ENCODE results near the gene INTS2. TPM values are rescaled to one million over a fixed set of nuclear protein-coding genes. Genes with fewer than 3 reads are reported as not detected.
A peak's percentile ranks its signal among the peaks of the same experiment; 100 is the strongest.

The INTS2 gene
- polyA plus RNA-seq, 1 of the 3 experiments (the other 2 are of a cell fraction) = 6.7 TPM

DNA sequence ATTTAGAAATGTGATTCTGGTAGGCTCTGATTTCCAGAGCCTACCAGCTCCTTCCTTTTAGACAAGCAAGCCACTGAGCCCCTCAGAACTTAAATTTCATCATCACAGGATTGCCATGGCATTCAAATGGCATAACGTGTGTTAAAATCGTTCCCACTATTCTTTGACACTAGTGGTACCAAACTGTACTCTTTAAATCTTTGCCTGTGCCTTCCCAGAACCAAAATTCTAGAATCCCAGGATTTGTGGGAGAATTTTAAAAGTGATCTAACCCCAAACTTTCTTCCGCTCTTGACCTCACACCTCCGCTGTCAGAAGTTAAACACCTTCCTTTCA, 287 bp upstream of the INTS2 start:
- H3K27me3 ChIP-seq (ENCODE audit: insufficient read depth) = no peaks in the 10 kb centered on the region
- H2AFZ ChIP-seq (ENCODE audit: low read depth) = peak overlapping the region; percentile 87
- ChIA-PET CTCF (interaction anchor here (1.0 kb wide), 1 partner anchor 10 kb away, joined by 3 read pairs; no protein-coding TSS in a partner anchor), POLR2A (no interaction called here)
- no peaks in the 10 kb centered on the region for H4K20me1 ChIP-seq (ENCODE audit: insufficient read depth)
- peaks cover 14 to 20% of the 10 kb centered on the region in 2 experiments for H3K36me3 ChIP-seq (replicated peaks in 1 of 2; ENCODE audit: control insufficient read depth in 1 of 2, insufficient read depth in 2 of 2, low read length in 1 of 2)
- peaks cover 0 to 8% of the 10 kb centered on the region in 2 experiments; a peak in 2 of 4 replicates for H3K4me1 ChIP-seq (ENCODE audit: control insufficient read depth in 1 of 2, insufficient read depth in 2 of 2, low read depth in 1 of 2, low read length in 1 of 2)
- H3F3A ChIP-seq (replicated peaks; ENCODE audit: insufficient read depth) = peaks cover 5% of the 10 kb centered on the region
- no peak for DNase-seq
- 53% methylated on average over 4 of the region's 4 CpGs for WGBS (ENCODE audit: low lambda C conversion rate)
- peaks cover 26% of the 10 kb centered on the region for H3K79me2 ChIP-seq (ENCODE audit: insufficient read depth)
- H3K4me3 ChIP-seq (ENCODE audit: low read depth in 2 of 2, low read length in 1 of 2) = peak overlapping the region; percentile 80 to 82
- H3K27ac ChIP-seq (ENCODE audit: low read depth in 2 of 2, low read length in 1 of 2) = peak overlapping the region; percentile 76 to 84
- TF ChIP-seq POLR2AphosphoS5 (IDR thresholded peaks at IDR 0.05; ENCODE audit: low read depth, low read length) = 0 out of 2 replicates have a peak, but pooled peaks have one; percentile 5
- TF ChIP-seq, protein P1, sequence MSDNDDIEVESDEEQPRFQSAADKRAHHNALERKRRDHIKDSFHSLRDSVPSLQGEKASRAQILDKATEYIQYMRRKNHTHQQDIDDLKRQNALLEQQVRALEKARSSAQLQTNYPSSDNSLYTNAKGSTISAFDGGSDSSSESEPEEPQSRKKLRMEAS (IDR thresholded peaks at IDR 0.05; ENCODE audit: low read depth) = no peak
- no peak; the same call in 1 of the 2 replicates for TF ChIP-seq MXI1 (IDR thresholded peaks at IDR 0.05; ENCODE audit: low read depth, low read length)
- no peak for TF ChIP-seq FOSL2 (IDR thresholded peaks at IDR 0.05; ENCODE audit: borderline replicate concordance, low read depth)
- H3K4me2 ChIP-seq = peak overlapping the region; percentile 86
- H3K9me3 ChIP-seq = no peaks in the 10 kb centered on the region
- no peaks in the 10 kb centered on the region for H3K9me2 ChIP-seq
- peak overlapping the region; percentile 86; the same call in 1 of the 2 replicates for H3K9ac ChIP-seq

DNA sequence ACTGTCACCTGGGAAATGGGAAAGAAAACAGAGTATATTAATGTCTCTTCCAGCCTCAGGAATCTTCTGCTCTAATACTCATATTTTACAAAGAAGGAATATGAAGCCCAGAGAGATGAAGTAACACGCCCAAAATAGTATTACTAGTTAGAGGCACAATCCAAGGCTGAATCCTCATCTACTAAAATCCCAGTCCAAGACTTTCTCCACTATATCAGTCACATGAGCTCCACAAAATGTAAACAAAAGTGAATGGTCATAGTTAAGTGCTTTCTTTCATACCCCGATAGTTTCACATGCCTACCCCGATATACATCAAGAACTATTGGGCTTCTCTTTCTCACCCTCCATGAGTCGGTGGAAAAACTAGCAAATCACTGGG, 965 bp downstream of the INTS2 start:
- Histone ChIP-seq H4K20me1 (ENCODE audit: insufficient read depth) (no peaks in the 10 kb centered on the region), H3K36me3 (replicated peaks in 1 of 2; ENCODE audit: control insufficient read depth in 1 of 2, insufficient read depth in 2 of 2, low read length in 1 of 2) (peaks cover 14 to 30% of the 10 kb centered on the region in 2 experiments), H3K9me3 (no peaks in the 10 kb centered on the region), H3K27ac (ENCODE audit: low read depth in 2 of 2, low read length in 1 of 2) (peak overlapping the region; percentile 76 to 84), H3K4me3 (ENCODE audit: low read depth in 2 of 2, low read length in 1 of 2) (peak overlapping the region; percentile 80 to 82), H3K9me2 (no peaks in the 10 kb centered on the region), H3K79me2 (ENCODE audit: insufficient read depth) (peaks cover 26% of the 10 kb centered on the region), H2AFZ (ENCODE audit: low read depth) (peak overlapping the region; percentile 87), H3K27me3 (ENCODE audit: insufficient read depth) (no peaks in the 10 kb centered on the region), H3F3A (replicated peaks; ENCODE audit: insufficient read depth) (peaks cover 5% of the 10 kb centered on the region), H3K4me2 (peak overlapping the region; percentile 86), H3K4me1 (ENCODE audit: control insufficient read depth in 1 of 2, insufficient read depth in 2 of 2, low read depth in 1 of 2, low read length in 1 of 2) (peaks cover 0 to 8% of the 10 kb centered on the region in 2 experiments; a peak in 2 of 4 replicates), H3K9ac (peak overlapping the region; percentile 86)
- ChIA-PET POLR2A (no interaction called here), CTCF (no interaction called here)
- 23% methylated on average over 4 of the region's 4 CpGs for WGBS (ENCODE audit: low lambda C conversion rate)
- TF ChIP-seq NRF1 (IDR thresholded peaks at IDR 0.05; ENCODE audit: low read depth, low read length) (no peak), CHD2 (IDR thresholded peaks at IDR 0.05; ENCODE audit: low read length, partially characterized antibody) (no peak), RCOR1 (IDR thresholded peaks at IDR 0.05; ENCODE audit: low read length) (no peak), GATA2 (CRISPR knock-in tag; IDR thresholded peaks at IDR 0.05) (no peak), FOXM1 (IDR thresholded peaks at IDR 0.05; ENCODE audit: low read depth) (no peak), POLR2AphosphoS5 (IDR thresholded peaks at IDR 0.05; ENCODE audit: low read depth, low read length) (no peak), ELF1 (IDR thresholded peaks at IDR 0.05) (no peak), RFX5 (IDR thresholded peaks at IDR 0.05; ENCODE audit: low read length) (no peak), EP300 (IDR thresholded peaks at IDR 0.05; ENCODE audit: borderline replicate concordance in 1 of 2, low read depth in 1 of 2, low read length in 1 of 2) (no peak), TCF12 (IDR thresholded peaks at IDR 0.05) (no peak), RAD21 (IDR thresholded peaks at IDR 0.05; ENCODE audit: low read length) (no peak), YY1 (IDR thresholded peaks at IDR 0.05; ENCODE audit: low read depth) (no peak), MXI1 (IDR thresholded peaks at IDR 0.05; ENCODE audit: low read depth, low read length) (no peak), NFIC (IDR thresholded peaks at IDR 0.05; ENCODE audit: borderline replicate concordance) (no peak)
- TF ChIP-seq, protein P2, sequence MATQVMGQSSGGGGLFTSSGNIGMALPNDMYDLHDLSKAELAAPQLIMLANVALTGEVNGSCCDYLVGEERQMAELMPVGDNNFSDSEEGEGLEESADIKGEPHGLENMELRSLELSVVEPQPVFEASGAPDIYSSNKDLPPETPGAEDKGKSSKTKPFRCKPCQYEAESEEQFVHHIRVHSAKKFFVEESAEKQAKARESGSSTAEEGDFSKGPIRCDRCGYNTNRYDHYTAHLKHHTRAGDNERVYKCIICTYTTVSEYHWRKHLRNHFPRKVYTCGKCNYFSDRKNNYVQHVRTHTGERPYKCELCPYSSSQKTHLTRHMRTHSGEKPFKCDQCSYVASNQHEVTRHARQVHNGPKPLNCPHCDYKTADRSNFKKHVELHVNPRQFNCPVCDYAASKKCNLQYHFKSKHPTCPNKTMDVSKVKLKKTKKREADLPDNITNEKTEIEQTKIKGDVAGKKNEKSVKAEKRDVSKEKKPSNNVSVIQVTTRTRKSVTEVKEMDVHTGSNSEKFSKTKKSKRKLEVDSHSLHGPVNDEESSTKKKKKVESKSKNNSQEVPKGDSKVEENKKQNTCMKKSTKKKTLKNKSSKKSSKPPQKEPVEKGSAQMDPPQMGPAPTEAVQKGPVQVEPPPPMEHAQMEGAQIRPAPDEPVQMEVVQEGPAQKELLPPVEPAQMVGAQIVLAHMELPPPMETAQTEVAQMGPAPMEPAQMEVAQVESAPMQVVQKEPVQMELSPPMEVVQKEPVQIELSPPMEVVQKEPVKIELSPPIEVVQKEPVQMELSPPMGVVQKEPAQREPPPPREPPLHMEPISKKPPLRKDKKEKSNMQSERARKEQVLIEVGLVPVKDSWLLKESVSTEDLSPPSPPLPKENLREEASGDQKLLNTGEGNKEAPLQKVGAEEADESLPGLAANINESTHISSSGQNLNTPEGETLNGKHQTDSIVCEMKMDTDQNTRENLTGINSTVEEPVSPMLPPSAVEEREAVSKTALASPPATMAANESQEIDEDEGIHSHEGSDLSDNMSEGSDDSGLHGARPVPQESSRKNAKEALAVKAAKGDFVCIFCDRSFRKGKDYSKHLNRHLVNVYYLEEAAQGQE (IDR thresholded peaks at IDR 0.05; ENCODE audit: low read depth, low read length) = no peak
- TF ChIP-seq, protein P3, sequence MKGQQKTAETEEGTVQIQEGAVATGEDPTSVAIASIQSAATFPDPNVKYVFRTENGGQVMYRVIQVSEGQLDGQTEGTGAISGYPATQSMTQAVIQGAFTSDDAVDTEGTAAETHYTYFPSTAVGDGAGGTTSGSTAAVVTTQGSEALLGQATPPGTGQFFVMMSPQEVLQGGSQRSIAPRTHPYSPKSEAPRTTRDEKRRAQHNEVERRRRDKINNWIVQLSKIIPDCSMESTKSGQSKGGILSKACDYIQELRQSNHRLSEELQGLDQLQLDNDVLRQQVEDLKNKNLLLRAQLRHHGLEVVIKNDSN (IDR thresholded peaks at IDR 0.05; ENCODE audit: borderline replicate concordance, low read depth) = no peak
- TF ChIP-seq, protein P4, sequence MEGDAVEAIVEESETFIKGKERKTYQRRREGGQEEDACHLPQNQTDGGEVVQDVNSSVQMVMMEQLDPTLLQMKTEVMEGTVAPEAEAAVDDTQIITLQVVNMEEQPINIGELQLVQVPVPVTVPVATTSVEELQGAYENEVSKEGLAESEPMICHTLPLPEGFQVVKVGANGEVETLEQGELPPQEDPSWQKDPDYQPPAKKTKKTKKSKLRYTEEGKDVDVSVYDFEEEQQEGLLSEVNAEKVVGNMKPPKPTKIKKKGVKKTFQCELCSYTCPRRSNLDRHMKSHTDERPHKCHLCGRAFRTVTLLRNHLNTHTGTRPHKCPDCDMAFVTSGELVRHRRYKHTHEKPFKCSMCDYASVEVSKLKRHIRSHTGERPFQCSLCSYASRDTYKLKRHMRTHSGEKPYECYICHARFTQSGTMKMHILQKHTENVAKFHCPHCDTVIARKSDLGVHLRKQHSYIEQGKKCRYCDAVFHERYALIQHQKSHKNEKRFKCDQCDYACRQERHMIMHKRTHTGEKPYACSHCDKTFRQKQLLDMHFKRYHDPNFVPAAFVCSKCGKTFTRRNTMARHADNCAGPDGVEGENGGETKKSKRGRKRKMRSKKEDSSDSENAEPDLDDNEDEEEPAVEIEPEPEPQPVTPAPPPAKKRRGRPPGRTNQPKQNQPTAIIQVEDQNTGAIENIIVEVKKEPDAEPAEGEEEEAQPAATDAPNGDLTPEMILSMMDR (IDR thresholded peaks at IDR 0.05) = no peak
- TF ChIP-seq, protein P5, sequence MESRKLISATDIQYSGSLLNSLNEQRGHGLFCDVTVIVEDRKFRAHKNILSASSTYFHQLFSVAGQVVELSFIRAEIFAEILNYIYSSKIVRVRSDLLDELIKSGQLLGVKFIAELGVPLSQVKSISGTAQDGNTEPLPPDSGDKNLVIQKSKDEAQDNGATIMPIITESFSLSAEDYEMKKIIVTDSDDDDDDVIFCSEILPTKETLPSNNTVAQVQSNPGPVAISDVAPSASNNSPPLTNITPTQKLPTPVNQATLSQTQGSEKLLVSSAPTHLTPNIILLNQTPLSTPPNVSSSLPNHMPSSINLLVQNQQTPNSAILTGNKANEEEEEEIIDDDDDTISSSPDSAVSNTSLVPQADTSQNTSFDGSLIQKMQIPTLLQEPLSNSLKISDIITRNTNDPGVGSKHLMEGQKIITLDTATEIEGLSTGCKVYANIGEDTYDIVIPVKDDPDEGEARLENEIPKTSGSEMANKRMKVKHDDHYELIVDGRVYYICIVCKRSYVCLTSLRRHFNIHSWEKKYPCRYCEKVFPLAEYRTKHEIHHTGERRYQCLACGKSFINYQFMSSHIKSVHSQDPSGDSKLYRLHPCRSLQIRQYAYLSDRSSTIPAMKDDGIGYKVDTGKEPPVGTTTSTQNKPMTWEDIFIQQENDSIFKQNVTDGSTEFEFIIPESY (IDR thresholded peaks at IDR 0.05; ENCODE audit: borderline replicate concordance, low read depth) = no peak
- DNase-seq = no peak
